Fibroblast of the aortic adventitia (primary cell): Measurements from ENCODE around the gene DEFB125. TPM values are rescaled to one million over a fixed set of nuclear protein-coding genes. Genes with fewer than 3 reads are reported as not detected.

Source experiments
- DNase-seq: peaks from one replicate; pipeline ENCODE4 v3.0.0-alpha.2; 2010; ENCODE audit warnings: low read depth
- H3K4me3 ChIP-seq: 2 replicates; pipeline ENCODE4 v1.5.1; 2011; ENCODE audit warnings: low read depth, mild to moderate bottlenecking, control low read depth, low read length, moderate library complexity
- CTCF ChIP-seq: IDR thresholded peaks from 2 replicates; pipeline ENCODE4 v1.5.1; 2011; ENCODE audit warnings: mild to moderate bottlenecking, low read length, control low read depth, inconsistent platforms; ENCODE audit not compliant: insufficient read depth
- total RNA-seq: library from RNA; depleted of rRNA; stranded (reverse); fragments of >200 nt; gene quantifications from 2 replicates; pipeline ENCODE4 v1.2.3, GENCODE V29; 2012; ENCODE audit warnings: low replicate concordance

Gene DEFB125
- total RNA-seq: not detected in 2 replicates

- H3K4me3 ChIP-seq: no peak within 1 kb of the TSS
- no peak for DNase-seq
- no peak for TF ChIP-seq CTCF
These were observed at the start of gene DEFB125 for GRCh38 chr20:87401-87800. Gene DEFB125 (plus strand): TSS chr20:87672. CDS start chr20:87710, 38 bp downstream.

- DNase-seq: no peak
- TF ChIP-seq CTCF: no peak
- H3K4me3 ChIP-seq: no peak overlapping the region
These were observed 27.2 kb upstream of the DEFB125 start for GRCh38 chr20:60035-60918.

- no peak overlapping the region for H3K4me3 ChIP-seq
- DNase-seq: no peak
- no peak for TF ChIP-seq CTCF
These were observed 26.2 kb upstream of the DEFB125 start for GRCh38 chr20:61230-61629.

GRCh38 chr20:61757-62156 lies 25.7 kb upstream of the DEFB125 start:
- no peak for DNase-seq
- H3K4me3 ChIP-seq: no peak overlapping the region
- no peak for TF ChIP-seq CTCF

- no peak for TF ChIP-seq CTCF
- no peak overlapping the region for H3K4me3 ChIP-seq
- DNase-seq: no peak
These were observed 25.0 kb upstream of the DEFB125 start for GRCh38 chr20:62487-62886.

- DNase-seq: no peak
- no peak overlapping the region for H3K4me3 ChIP-seq
- no peak for TF ChIP-seq CTCF
These were observed 23.4 kb upstream of the DEFB125 start for GRCh38 chr20:64026-64603.
